ENCODE results near the gene ICAM5. TPM values are rescaled to one million over a fixed set of nuclear protein-coding genes. Genes with fewer than 3 reads are reported as not detected.

ICAM5 gene
- total RNA-seq, 1 experiment from 2014 or later = 0.66 TPM

DNA sequence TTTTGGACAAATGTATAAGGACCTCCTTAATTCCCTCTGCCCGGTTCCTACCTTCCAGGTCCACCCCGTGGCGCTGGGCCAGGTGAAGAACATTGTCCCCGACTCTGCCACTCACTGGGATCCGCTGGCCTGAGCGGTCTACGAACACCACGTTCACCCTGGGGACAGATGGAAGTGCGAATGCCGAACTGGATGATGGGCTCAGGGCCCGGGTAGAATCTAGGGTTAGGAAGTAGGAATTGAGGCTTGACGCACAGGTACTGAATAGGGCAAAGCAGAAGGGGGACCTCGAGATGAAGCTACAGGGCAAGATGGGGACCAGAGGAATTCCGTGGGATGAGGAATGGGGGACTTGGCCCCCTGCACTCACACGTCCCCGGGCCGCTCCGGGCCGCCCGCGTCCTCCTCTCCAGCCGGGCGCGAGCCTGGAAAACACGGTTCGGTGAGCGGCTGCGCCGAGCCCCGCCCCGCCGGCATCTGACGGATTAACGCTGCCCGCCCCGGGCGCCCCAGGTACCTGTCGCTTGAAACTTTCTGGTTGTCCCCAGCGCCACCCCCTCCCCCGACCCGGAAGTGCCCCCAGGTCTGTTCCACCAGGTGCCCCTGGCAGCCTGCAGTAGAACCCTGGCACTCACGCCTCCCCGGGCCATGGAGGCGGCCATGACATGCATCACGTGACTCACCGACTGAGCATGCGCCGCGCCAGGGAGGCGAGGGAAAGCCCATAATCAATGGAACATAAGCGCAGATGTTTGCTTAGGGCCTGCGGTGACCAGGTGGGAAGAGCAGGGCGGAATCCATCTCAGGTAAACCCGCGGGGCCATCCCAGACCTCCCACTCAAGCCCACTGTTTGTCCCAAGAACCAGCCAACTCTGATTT lies 25.8 kb downstream of the ICAM5 start, which contains the start of gene FDX2:
TSS of gene FDX2 (minus strand) at position 681 of the 880 bp plus-strand sequence. CDS start at position 662, 19 bp downstream.
- in situ Hi-C loops (cut with HindIII; ENCODE audit: low pct_unique_long_range_greater_than_20kb, low sequenced_read_pairs) = no loop called here
- peak; percentile 79 for DNase-seq (ENCODE audit: low read depth, low spot score)

DNA sequence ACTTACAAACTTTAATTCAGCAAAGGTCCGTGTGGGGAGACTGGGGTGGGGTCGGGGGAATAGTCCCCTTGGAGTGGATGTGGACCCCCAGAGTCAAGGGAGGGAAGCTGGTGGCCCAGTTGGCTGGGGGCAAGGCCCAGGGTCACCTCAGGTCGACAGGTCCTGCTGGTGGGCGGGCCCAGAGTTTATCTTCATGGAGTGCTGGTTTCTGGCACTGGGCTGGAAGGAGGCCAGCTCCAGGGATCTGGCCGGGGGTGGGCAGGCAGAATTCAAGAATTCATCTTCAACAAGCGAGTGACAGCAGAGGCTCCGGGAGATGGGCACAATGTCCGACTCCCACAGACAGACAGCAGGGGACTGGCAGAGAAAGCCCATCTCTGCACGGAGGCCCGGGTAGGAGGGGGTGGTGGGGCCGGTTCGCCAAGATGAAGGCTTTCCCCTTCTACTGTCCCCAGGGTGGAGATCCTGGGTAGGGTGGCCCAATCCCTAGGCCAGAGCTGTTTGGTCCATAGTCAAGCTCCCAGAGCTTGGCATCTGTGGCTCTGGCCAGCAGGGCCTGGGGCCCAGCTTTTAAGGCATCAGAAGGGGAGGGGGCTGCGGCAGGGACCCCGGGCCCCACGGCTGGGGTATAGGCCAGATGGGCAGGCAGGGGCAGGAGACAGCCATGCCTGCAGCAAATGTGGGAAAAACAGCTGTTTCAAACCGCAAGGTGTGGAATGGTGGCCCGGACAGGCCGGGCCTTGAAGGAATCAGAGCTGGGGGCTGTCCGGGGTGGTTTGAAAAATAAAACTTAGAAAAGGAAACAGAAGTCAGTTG lies 26.7 kb downstream of the ICAM5 start:
- DNase-seq (ENCODE audit: low read depth, low spot score) = no peak
- in situ Hi-C loops (cut with HindIII; ENCODE audit: low pct_unique_long_range_greater_than_20kb, low sequenced_read_pairs) = no loop called here

GRCh38 chr19:10317045-10317856 lies 27.5 kb downstream of the ICAM5 start:
- DNase-seq (ENCODE audit: low read depth, low spot score) = no peak
- in situ Hi-C loops (cut with HindIII; ENCODE audit: low pct_unique_long_range_greater_than_20kb, low sequenced_read_pairs) = no loop called here

DNA sequence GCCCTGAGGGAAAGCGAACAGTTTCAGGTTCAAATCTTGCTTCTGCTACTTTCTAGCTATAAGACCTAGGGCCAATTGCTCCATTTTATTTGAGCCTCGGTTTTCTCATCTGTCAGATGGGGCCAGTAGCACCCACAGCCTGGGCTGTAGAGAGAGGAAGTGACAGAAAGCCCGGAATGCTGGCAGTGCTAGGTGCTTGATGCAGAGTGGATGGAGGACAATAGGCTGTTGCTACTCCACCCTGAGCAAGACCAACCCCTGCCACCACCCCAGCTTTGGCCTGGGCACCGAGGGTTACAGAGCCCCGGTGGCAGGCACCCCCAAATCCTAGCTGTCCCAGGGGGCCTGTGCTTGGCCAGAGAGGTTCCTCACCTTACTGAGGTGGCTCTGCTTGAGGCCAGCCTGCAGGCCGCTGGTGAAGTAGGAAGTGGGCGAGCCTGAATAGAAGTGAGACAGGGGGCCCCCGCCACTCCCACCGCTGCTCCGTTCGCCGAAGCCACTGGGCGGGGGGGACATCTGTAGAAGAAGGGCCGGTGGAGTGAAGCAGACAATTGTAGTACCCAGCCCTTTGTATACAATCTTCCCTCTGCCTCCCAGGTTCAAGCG lies 28.2 kb downstream of the ICAM5 start:
- DNase-seq (ENCODE audit: low read depth, low spot score) = no peak
- in situ Hi-C loops (cut with HindIII; ENCODE audit: low pct_unique_long_range_greater_than_20kb, low sequenced_read_pairs) = no loop called here

DNA sequence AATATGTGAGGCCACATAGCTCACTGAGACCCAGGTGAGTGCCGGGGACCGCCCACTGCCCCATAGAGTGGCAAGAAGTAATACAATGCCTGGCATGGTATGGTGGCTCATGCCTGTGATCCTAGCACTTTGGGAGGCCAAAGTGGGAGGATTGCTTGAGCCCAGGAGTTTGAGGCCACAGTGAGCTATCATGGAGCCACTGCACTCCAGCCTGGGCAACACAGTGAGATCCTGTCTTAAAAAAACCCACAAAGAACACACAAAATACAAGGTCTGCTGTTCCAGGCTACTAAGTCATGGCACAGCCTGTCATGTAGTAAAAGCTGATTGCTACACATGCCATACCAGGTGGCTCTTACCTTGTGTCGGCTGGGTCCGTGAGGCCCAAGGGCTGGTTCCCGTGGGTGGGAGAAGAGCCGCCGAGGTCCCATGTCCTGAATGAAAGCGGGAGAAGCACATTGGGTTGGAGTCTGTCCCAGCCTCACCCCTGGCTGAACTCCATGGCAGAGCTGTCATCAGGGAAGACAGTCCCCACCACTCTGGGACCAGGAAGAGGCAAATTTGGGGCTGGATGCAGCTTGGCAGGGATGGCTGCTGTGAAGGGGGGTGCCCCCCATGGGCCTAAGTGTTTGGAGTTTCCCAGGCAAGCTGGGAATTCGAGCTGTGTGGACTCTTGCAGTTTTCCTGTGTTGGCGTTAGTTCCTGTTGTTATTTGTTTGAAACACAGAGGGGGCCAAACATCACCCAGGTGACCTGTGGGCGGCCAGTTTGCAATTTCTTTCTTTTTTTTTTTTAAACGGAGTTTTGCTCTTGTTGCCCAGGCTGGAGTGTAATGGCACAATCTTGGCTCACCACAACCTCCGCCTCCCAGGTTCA lies 29.3 kb downstream of the ICAM5 start:
- no peak for DNase-seq (ENCODE audit: low read depth, low spot score)
- in situ Hi-C loops (cut with HindIII; ENCODE audit: low pct_unique_long_range_greater_than_20kb, low sequenced_read_pairs) = no loop called here

DNA sequence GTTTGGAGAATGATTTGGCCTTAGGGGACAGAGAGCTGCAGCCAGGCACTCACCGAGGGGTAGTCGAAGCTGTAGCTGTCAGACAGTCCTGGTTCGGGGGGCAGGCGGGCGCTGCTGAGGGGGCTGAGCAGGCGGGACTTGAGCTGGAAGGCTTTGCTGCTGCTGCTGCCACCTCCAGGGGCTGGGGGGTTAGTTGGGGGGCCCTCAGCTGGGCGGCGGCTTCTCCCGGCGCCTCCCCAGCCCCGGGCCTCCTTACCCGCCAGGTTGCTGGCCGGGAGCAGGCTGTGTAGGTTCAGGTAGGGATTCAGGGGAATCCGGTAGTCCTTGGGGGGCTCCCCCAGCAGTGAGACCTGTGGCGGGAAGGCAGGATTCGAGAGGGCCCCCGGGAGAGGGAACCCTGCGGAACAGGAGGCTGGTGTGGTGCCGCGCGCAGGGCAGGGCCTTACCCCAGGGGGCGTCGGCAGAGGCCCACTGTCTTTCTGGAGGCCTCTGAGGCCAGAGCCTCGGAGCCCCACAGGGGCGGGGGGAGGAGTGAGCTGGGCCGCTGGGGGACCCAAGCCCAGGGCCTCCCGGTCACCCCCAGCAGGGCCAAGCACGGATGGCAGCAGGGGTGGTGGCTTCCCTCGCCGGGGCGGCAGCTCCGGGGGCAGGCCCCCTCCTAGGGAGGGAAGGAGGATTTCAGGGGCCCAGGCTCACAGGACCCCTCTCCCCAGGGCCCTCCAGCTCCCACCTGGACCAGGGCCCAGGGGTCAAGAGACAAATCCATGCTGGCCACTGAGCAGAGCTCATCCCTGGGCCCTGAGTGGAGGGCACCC lies 31.1 kb downstream of the ICAM5 start:
- no peak for DNase-seq (ENCODE audit: low read depth, low spot score)
- in situ Hi-C loops (cut with HindIII; ENCODE audit: low pct_unique_long_range_greater_than_20kb, low sequenced_read_pairs) = no loop called here

DNA sequence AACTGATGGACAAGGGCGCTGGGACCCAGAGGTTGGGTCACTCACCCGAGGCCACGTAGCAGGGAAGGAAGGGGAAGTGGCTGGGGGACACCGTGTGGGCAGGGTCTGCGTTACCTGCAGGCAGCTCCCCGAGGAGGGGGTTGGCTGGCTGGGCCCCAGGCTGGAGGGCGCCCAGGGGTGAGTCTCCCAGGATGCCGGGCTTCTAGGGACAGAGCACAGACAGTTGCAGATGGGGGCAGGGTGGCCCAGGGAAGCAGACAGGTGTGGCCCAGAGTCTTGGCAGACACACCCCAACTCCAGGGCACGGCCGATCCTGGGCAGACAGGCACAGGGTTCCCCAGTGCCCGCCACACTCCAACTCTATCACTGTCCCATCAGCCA lies 31.7 kb downstream of the ICAM5 start:
- no peak for DNase-seq (ENCODE audit: low read depth, low spot score)
- in situ Hi-C loops (cut with HindIII; ENCODE audit: low pct_unique_long_range_greater_than_20kb, low sequenced_read_pairs) = no loop called here

DNA sequence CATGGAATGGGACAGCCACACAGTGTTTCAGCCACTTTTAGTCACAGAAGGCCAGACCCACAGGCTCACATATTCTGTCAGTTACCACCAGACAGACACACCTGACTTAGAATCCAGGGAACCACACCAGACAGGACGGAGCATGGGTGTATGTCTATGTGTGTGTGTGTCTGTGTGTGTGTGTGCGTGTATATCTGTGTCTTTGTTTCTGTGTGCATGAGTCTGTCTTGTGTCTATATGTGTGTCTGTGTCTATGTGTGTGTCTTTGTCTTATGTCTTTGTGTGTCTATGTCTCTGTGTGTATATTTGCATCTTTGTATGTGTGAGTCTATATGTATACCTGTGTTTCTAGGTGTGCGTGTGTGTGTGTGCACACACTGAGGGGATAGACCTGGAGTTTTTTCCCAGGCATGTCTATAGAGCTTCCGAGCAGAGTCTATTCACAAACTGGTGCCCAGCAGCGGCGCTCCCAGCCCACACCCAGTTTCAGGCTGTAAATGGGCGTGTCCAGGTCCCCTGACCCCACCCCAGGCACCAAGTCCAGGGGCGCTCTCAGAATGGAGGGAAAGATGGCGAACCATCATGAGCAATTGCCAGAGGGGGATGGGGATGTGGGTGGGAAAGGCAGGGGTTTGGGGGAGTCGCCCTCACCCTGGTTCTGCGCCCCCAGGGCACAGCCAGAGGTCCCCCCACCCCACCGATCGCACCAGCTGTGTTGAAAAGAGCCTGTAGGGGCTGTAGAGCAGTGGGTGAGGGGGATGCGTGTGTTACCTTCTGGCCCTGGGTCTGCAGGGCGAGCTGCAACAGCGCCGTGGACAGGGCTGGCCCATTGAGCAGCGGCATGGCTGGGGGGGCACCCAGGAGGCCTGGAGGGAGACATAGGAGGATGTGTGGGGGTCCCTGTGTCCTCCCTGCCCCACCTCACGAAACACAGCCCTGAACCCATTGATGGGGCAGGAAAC lies 32.4 kb downstream of the ICAM5 start:
- in situ Hi-C loops (cut with HindIII; ENCODE audit: low pct_unique_long_range_greater_than_20kb, low sequenced_read_pairs) = no loop called here
- no peak for DNase-seq (ENCODE audit: low read depth, low spot score)

GRCh38 chr19:10325732-10326131 lies 36.0 kb downstream of the ICAM5 start:
- no peak for DNase-seq (ENCODE audit: low read depth, low spot score)
- in situ Hi-C loops (cut with HindIII; ENCODE audit: low pct_unique_long_range_greater_than_20kb, low sequenced_read_pairs) = no loop called here

GRCh38 chr19:10327793-10328192 lies 38.0 kb downstream of the ICAM5 start:
- no peak for DNase-seq (ENCODE audit: low read depth, low spot score)
- in situ Hi-C loops (cut with HindIII; ENCODE audit: low pct_unique_long_range_greater_than_20kb, low sequenced_read_pairs) = no loop called here

- DNase-seq (ENCODE audit: low read depth, low spot score) = no peak
- in situ Hi-C loops (cut with HindIII; ENCODE audit: low pct_unique_long_range_greater_than_20kb, low sequenced_read_pairs) = no loop called here
Observed at GRCh38 chr19:10328558-10329429, 39.0 kb downstream of the ICAM5 start.

DNA sequence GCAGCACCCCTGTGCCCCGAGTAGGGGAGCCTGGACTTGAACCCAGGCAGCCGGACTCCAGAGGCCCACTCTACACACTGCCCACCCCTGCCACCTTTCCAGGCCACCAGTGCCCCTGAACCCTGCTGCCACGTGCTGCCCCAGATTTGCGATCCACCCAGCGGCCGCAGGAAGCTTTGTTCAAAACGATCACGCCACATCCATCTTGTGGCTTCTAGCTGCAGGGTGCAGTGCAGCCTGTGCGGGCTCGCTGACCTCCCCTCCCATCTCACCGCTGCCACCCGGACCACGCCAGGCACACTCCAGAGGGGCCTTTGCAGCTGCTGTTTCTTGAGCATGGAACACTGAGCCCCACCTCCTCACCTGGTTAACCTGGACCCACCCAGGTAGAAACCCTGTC lies 39.8 kb downstream of the ICAM5 start:
- in situ Hi-C loops (cut with HindIII; ENCODE audit: low pct_unique_long_range_greater_than_20kb, low sequenced_read_pairs) = no loop called here
- no peak for DNase-seq (ENCODE audit: low read depth, low spot score)

GRCh38 chr19:10332158-10332964 lies 42.6 kb downstream of the ICAM5 start:
- in situ Hi-C loops (cut with HindIII; ENCODE audit: low pct_unique_long_range_greater_than_20kb, low sequenced_read_pairs) = no loop called here
- DNase-seq (ENCODE audit: low read depth, low spot score) = no peak

Measured in SK-MEL-5 (cell line).